ENCODE results near the gene ALOXE3.
A peak's percentile ranks its signal among the peaks of the same experiment; 100 is the strongest.

ALOXE3 gene

GRCh38 chr17:8140065-8141029, 22.0 kb upstream of the ALOXE3 start:
- H3F3A ChIP-seq (ENCODE audit: low read depth), result peaks cover 5% of the 10 kb centered on the region; the same call in 1 of the 2 replicates
- no peaks in the 10 kb centered on the region for H3K9me3 ChIP-seq (ENCODE audit: insufficient read depth, low read depth, low read length)
- H4K20me1 ChIP-seq (ENCODE audit: insufficient read depth, low read length, poor library complexity, severe bottlenecking), result no peaks in the 10 kb centered on the region
- TF ChIP-seq CTCF (conservative IDR thresholded peaks at IDR 0.05; ENCODE audit: low read length) (no peak), EZH2phosphoT487 (IDR thresholded peaks at IDR 0.05; ENCODE audit: borderline replicate concordance) (no peak)
- no peak overlapping the region for H3K4me3 ChIP-seq (ENCODE audit: low read length, poor library complexity, severe bottlenecking)
- peaks cover 19% of the 10 kb centered on the region; the same call in 1 of the 2 replicates for H3K36me3 ChIP-seq (ENCODE audit: insufficient read depth, low read length)
- H2AFZ ChIP-seq (ENCODE audit: low read length), result no peak overlapping the region
- no peak overlapping the region for H3K9ac ChIP-seq (ENCODE audit: low read depth, low read length, poor library complexity, severe bottlenecking)
- H3K4me2 ChIP-seq (ENCODE audit: low read depth, low read length, poor library complexity, severe bottlenecking), result peak overlapping the region; percentile 97
- H3K9me2 ChIP-seq (replicated peaks; ENCODE audit: low read depth, low read length), result no peaks in the 10 kb centered on the region
- no peaks in the 10 kb centered on the region for H3K27me3 ChIP-seq (ENCODE audit: insufficient read depth, low read length, poor library complexity, severe bottlenecking)
- H3K79me2 ChIP-seq (ENCODE audit: insufficient read depth, low read length), result no peaks in the 10 kb centered on the region
- peaks cover 16% of the 10 kb centered on the region for H3K4me1 ChIP-seq (ENCODE audit: insufficient read depth, low read length, poor library complexity, severe bottlenecking)

GRCh38 chr17:8138672-8139371, 20.5 kb upstream of the ALOXE3 start:
- Histone ChIP-seq H4K20me1 (ENCODE audit: insufficient read depth, low read length, poor library complexity, severe bottlenecking) (no peaks in the 10 kb centered on the region), H3K4me1 (ENCODE audit: insufficient read depth, low read length, poor library complexity, severe bottlenecking) (peaks cover 16% of the 10 kb centered on the region), H3K4me3 (ENCODE audit: low read length, poor library complexity, severe bottlenecking) (peak overlapping the region; percentile 77), H3K9me2 (replicated peaks; ENCODE audit: low read depth, low read length) (no peaks in the 10 kb centered on the region), H3K79me2 (ENCODE audit: insufficient read depth, low read length) (no peaks in the 10 kb centered on the region), H3K4me2 (ENCODE audit: low read depth, low read length, poor library complexity, severe bottlenecking) (peak overlapping the region; percentile 97), H3K9ac (ENCODE audit: low read depth, low read length, poor library complexity, severe bottlenecking) (peak overlapping the region; percentile 80), H3K9me3 (ENCODE audit: insufficient read depth, low read depth, low read length) (no peaks in the 10 kb centered on the region), H3F3A (ENCODE audit: low read depth) (peaks cover 5% of the 10 kb centered on the region; the same call in 1 of the 2 replicates), H3K36me3 (ENCODE audit: insufficient read depth, low read length) (peaks cover 17% of the 10 kb centered on the region; the same call in 1 of the 2 replicates), H2AFZ (ENCODE audit: low read length) (peak overlapping the region; percentile 92), H3K27me3 (ENCODE audit: insufficient read depth, low read length, poor library complexity, severe bottlenecking) (no peaks in the 10 kb centered on the region)
- no peak for TF ChIP-seq EZH2phosphoT487 (IDR thresholded peaks at IDR 0.05; ENCODE audit: borderline replicate concordance)
- peak; percentile 85 for TF ChIP-seq CTCF (conservative IDR thresholded peaks at IDR 0.05; ENCODE audit: low read length)

- TF ChIP-seq CTCF (conservative IDR thresholded peaks at IDR 0.05; ENCODE audit: low read length), result no peak
- TF ChIP-seq EZH2phosphoT487 (IDR thresholded peaks at IDR 0.05; ENCODE audit: borderline replicate concordance), result no peak
- Histone ChIP-seq H3F3A (ENCODE audit: low read depth) (peaks cover 5% of the 10 kb centered on the region; the same call in 1 of the 2 replicates), H4K20me1 (ENCODE audit: insufficient read depth, low read length, poor library complexity, severe bottlenecking) (no peaks in the 10 kb centered on the region), H3K9me3 (ENCODE audit: insufficient read depth, low read depth, low read length) (no peaks in the 10 kb centered on the region), H3K4me2 (ENCODE audit: low read depth, low read length, poor library complexity, severe bottlenecking) (peak overlapping the region; percentile 97), H3K79me2 (ENCODE audit: insufficient read depth, low read length) (no peaks in the 10 kb centered on the region), H3K4me3 (ENCODE audit: low read length, poor library complexity, severe bottlenecking) (peak overlapping the region; percentile 77), H3K9ac (ENCODE audit: low read depth, low read length, poor library complexity, severe bottlenecking) (peak overlapping the region; percentile 74), H3K4me1 (ENCODE audit: insufficient read depth, low read length, poor library complexity, severe bottlenecking) (peaks cover 16% of the 10 kb centered on the region), H3K9me2 (replicated peaks; ENCODE audit: low read depth, low read length) (no peaks in the 10 kb centered on the region), H3K27me3 (ENCODE audit: insufficient read depth, low read length, poor library complexity, severe bottlenecking) (no peaks in the 10 kb centered on the region), H2AFZ (ENCODE audit: low read length) (peak overlapping the region; percentile 92), H3K36me3 (ENCODE audit: insufficient read depth, low read length) (peaks cover 16% of the 10 kb centered on the region; the same call in 1 of the 2 replicates)
Observed at GRCh38 chr17:8138374-8138671, 20.0 kb upstream of the ALOXE3 start.
